ENCODE data around the gene CTXN1. TPM values are rescaled to one million over a fixed set of nuclear protein-coding genes. Genes with fewer than 3 reads are reported as not detected.

The CTXN1 gene
- polyA plus RNA-seq, 4 donors, result 11.8 to 41.7 (median 28.4) TPM

DNA sequence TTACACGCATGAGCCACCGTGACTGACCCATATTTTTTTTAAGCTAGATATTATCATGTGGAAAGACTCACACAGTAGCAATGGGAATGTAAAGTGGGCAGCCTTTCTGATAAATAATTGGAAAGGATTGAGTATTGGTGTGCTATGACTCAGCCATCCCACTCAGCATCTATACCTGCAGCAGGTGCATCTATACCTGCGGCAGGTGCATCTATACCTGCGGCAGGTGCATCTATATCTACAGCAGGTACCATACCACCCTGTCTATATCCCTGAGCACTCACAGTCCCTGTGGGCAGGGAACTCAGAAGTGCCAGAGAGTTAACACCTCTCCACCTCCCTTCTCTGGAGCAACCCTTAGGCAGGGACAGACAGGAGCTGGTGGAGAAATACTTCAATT, 42.8 kb downstream of the CTXN1 start:
- DNase-seq (ENCODE audit: low read depth in 4 of 4, low spot score in 2 of 4), result no peak

- no peak for DNase-seq (ENCODE audit: low read depth in 4 of 4, low spot score in 2 of 4)
Observed at GRCh38 chr19:7881910-7882309, 44.0 kb downstream of the CTXN1 start.

DNA sequence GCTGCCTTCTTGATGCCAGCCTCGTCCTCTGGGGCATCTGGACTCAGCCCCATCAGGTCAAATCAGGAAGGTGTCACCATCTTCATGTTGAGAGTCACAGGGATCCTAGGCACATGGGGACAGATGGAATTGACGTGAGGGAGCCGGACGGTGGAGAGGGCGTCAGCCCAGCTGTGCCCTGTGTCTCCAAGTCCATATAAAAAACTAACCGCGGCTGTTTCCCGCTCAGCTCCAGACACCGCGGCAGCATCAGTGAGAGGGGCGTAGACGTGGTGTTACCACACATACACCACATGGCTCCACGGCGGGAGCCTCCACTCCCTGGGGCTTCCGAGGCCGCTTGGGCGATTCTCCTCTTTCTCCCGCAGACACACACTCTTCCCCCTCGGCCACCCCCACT, 46.1 kb downstream of the CTXN1 start:
- no peak for DNase-seq (ENCODE audit: low read depth in 4 of 4, low spot score in 2 of 4)

DNA sequence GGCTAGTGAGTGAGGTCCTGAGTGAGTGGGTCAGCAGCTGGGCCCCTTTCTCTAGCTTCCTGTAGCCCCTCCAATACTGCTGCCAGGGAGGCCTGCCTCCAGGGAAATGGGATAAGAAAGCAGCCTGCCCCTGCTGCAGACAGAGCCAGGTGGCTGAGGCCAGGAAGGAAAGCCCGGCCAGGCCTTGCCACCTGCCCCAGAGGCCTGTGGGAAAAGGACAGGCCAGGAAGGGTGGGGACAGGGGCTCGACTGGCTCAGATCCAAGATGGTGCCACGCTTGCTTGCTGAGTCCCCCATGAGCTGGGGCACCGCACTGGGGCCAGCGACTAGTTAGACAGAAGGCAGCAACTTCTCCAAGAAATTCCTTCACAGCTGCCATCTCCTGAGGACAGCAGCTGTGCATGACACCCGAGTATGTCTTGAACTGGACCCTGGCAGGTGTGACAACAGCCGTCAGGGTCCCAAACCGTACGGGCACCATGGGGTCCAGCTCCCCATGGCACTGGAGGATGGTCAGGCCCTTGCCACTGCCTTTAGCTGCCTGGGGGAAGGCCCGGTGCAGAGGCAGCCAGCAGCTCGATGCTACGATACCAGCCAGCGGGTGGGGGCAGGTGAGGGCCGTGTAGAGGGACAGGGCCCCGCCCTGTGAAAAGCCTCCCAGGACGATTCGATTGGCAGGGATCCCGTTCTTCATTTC, 46.7 kb downstream of the CTXN1 start:
- no peak for DNase-seq (ENCODE audit: low read depth in 4 of 4, low spot score in 2 of 4)

DNA sequence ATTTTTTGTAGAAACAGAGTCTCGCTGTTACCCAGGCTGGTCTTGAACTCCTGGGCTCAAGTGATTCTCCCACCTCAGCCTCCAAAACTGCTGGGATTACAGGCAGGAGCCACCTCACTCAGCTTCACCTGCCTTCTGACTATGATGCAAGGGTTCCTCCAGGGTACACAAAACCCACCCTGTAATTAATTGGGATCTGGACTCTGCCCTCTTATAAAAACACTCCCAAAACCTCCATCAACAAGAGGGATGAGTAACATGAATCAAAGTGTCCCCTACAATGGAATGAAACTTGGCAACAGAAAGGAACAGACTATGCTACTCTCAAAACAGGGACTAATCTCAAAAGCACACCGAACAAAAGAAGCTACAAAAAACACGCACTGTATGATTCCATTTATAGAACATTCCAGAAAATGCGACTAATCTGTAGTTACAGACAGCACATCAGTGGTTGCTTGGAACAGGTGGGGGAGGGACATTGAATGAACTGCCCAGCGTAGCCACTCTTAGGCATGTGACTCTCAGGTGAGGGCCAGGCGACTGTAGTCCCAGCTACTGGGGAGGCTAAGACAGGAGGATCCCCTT, 48.6 kb downstream of the CTXN1 start:
- DNase-seq (ENCODE audit: low read depth in 4 of 4, low spot score in 2 of 4), result no peak

GRCh38 chr19:7874897-7875273, 51.0 kb downstream of the CTXN1 start:
- DNase-seq (ENCODE audit: low read depth in 4 of 4, low spot score in 2 of 4), result no peak

Other genes with a start within 250 kb of the CTXN1 start
- gene MCEMP1, start 249.0 kb downstream of the CTXN1 start, polyA plus RNA-seq (ENCODE audit: insufficient read length in 4 of 4), result under 1 TPM in 2 of 4 donors, not detected in 2; 0.21 to 0.36 TPM
- 10 to 100 TPM; 42.7 to 97.1 (median 59.0) TPM for gene TRAPPC5, start 245.3 kb downstream of the CTXN1 start, polyA plus RNA-seq (ENCODE audit: insufficient read length in 4 of 4)
- gene FCER2, start 224.0 kb downstream of the CTXN1 start, polyA plus RNA-seq (ENCODE audit: insufficient read length in 4 of 4), result under 1 TPM; 0.27 to 0.45 (median 0.31) TPM
- under 1 TPM in 1 of 4 donors, not detected in 3; 0.21 TPM for gene CLEC4G, start 194.0 kb downstream of the CTXN1 start, polyA plus RNA-seq (ENCODE audit: insufficient read length in 4 of 4)
- 1 to 10 TPM in 3 of 4 donors, under 1 TPM in 1; 0.52 to 1.5 (median 1.4) TPM for gene CD209, start 178.6 kb downstream of the CTXN1 start, polyA plus RNA-seq (ENCODE audit: insufficient read length in 4 of 4)
- gene CLEC4M, start 162.9 kb downstream of the CTXN1 start, polyA plus RNA-seq (ENCODE audit: insufficient read length in 4 of 4), result 1 to 10 TPM; 1.5 to 4.7 (median 3.3) TPM
- 10 to 100 TPM; 15.1 to 19.9 (median 18.5) TPM for gene EVI5L, start 95.9 kb downstream of the CTXN1 start, polyA plus RNA-seq (ENCODE audit: insufficient read length in 4 of 4)
- gene PRR36, start 51.7 kb downstream of the CTXN1 start, polyA plus RNA-seq (ENCODE audit: insufficient read length in 4 of 4), result 10 to 100 TPM in 1 of 4 donors, 1 to 10 TPM in 3; 3.7 to 12.5 (median 7.2) TPM
- 1 to 10 TPM; 2.3 to 2.6 (median 2.5) TPM for gene LRRC8E, start 37.6 kb downstream of the CTXN1 start, polyA plus RNA-seq (ENCODE audit: insufficient read length in 4 of 4)
- 10 to 100 TPM; 21.3 to 46.6 (median 36.5) TPM for gene MAP2K7, start 22.3 kb downstream of the CTXN1 start, polyA plus RNA-seq (ENCODE audit: insufficient read length in 4 of 4)
- 1 to 10 TPM in 2 of 4 donors, under 1 TPM in 2; 0.38 to 1.3 (median 1.0) TPM for gene TGFBR3L, start 11.3 kb downstream of the CTXN1 start, polyA plus RNA-seq (ENCODE audit: insufficient read length in 4 of 4)
- 10 to 100 TPM; 13.0 to 23.5 (median 18.2) TPM for gene SNAPC2, start 5.8 kb downstream of the CTXN1 start, polyA plus RNA-seq (ENCODE audit: insufficient read length in 4 of 4)
- gene TIMM44, start 17.5 kb upstream of the CTXN1 start, polyA plus RNA-seq (ENCODE audit: insufficient read length in 4 of 4), result 10 to 100 TPM; 39.2 to 62.5 (median 52.1) TPM
- gene ELAVL1, start 79.5 kb upstream of the CTXN1 start, polyA plus RNA-seq (ENCODE audit: insufficient read length in 4 of 4), result 10 to 100 TPM; 82.9 to 89.4 (median 85.6) TPM
- under 1 TPM in 3 of 4 donors, not detected in 1; 0.22 to 0.30 (median 0.24) TPM for gene CCL25, start 126.6 kb upstream of the CTXN1 start, polyA plus RNA-seq (ENCODE audit: insufficient read length in 4 of 4)
- gene FBN3, start 223.5 kb upstream of the CTXN1 start, polyA plus RNA-seq (ENCODE audit: insufficient read length in 4 of 4), result 10 to 100 TPM; 28.0 to 50.5 (median 34.4) TPM